ENCODE data around the gene RAB11FIP2.
A peak's percentile ranks its signal among the peaks of the same experiment; 100 is the strongest.

RAB11FIP2 gene

GRCh38 chr10:118034791-118035261 is 11.9 kb downstream of the RAB11FIP2 start:
- DNase-seq, result peak in 1 of 56 donors; percentile 15

GRCh38 chr10:118033905-118034304 is 12.8 kb downstream of the RAB11FIP2 start:
- DNase-seq, result no peak

- DNase-seq, result no peak
Measured at GRCh38 chr10:118032564-118032963, 14.2 kb downstream of the RAB11FIP2 start.

- DNase-seq, result no peak
Measured at GRCh38 chr10:118031351-118032075, 15.2 kb downstream of the RAB11FIP2 start.

GRCh38 chr10:118028619-118029018 is 18.1 kb downstream of the RAB11FIP2 start:
- no peak for DNase-seq

GRCh38 chr10:118027397-118027796 is 19.3 kb downstream of the RAB11FIP2 start:
- peak in 19 of 56 donors; percentile 3 to 60 (median 23) for DNase-seq

GRCh38 chr10:118026936-118027335 is 19.8 kb downstream of the RAB11FIP2 start:
- no peak for DNase-seq

GRCh38 chr10:118020365-118020764 is 26.4 kb downstream of the RAB11FIP2 start:
- no peak for DNase-seq

- no peak for DNase-seq
Measured at GRCh38 chr10:118017850-118018249, 28.9 kb downstream of the RAB11FIP2 start.

- no peak for DNase-seq
Measured at GRCh38 chr10:118017071-118017740, 29.5 kb downstream of the RAB11FIP2 start.

- DNase-seq, result no peak
Measured at GRCh38 chr10:118012952-118013525, 33.7 kb downstream of the RAB11FIP2 start.

GRCh38 chr10:118007773-118008172 is 39.0 kb downstream of the RAB11FIP2 start:
- no peak for DNase-seq

GRCh38 chr10:118003126-118003525 is 43.6 kb downstream of the RAB11FIP2 start:
- DNase-seq, result no peak

GRCh38 chr10:118002581-118002980 is 44.2 kb downstream of the RAB11FIP2 start:
- DNase-seq, result no peak

GRCh38 chr10:117997673-117998072 is 49.1 kb downstream of the RAB11FIP2 start:
- no peak for DNase-seq

- no peak for DNase-seq
Measured at GRCh38 chr10:117996709-117997108, 50.0 kb downstream of the RAB11FIP2 start.

- no peak for DNase-seq
Measured at GRCh38 chr10:117994771-117995170, 52.0 kb downstream of the RAB11FIP2 start.

GRCh38 chr10:117993166-117993565 is 53.6 kb downstream of the RAB11FIP2 start:
- DNase-seq, result no peak

- DNase-seq, result no peak
Measured at GRCh38 chr10:117991701-117992100, 55.0 kb downstream of the RAB11FIP2 start.

- DNase-seq, result no peak
Measured at GRCh38 chr10:117989962-117990361, 56.8 kb downstream of the RAB11FIP2 start.

- DNase-seq, result no peak
Measured at GRCh38 chr10:117988814-117989213, 57.9 kb downstream of the RAB11FIP2 start.

- no peak for DNase-seq
Measured at GRCh38 chr10:117987244-117987909, 59.4 kb downstream of the RAB11FIP2 start.
